OCI-LY7 (cell line): ENCODE results near the gene AMMECR1. TPM values are rescaled to one million over a fixed set of nuclear protein-coding genes. Genes with fewer than 3 reads are reported as not detected.
"Not testable (repeated sequence)": the region's sequence is repeated elsewhere in the genome, so short reads cannot be mapped to it uniquely, and the experiment has no call there.

Experiments used
- BruUV-seq: library from RNA; stranded (reverse); fragments of 400-500 nt; replicated peaks from 2 replicates; lab custom pipeline; 2021; lab: Mats Ljungman, UMichigan
- CTCF ChIA-PET: fragments of 300-600 bp; sonication (Branson Sonifier 250); formaldehyde crosslinking; loops from one replicate; lab custom pipeline; 2022; ENCODE audit warnings: antibody characterized with exemption; ENCODE audit not compliant: unreplicated experiment; lab: Charles Lee
- POLR2A ChIA-PET: fragments of 300-600 bp; sonication (Branson Sonifier 250); formaldehyde crosslinking; loops from one replicate; lab custom pipeline; 2022; ENCODE audit warnings: antibody characterized with exemption; lab: Charles Lee
- DNase-seq: peaks from one replicate; pipeline ENCODE4 v3.0.0-alpha.2; 2015; ENCODE audit warnings: low spot score
- H2AFZ ChIP-seq: fragments of 200-600 bp; sonication (generic), shearing (Covaris generic); 2 replicates; pipeline ENCODE4 v1.6.1; 2014; ENCODE audit warnings: mild to moderate bottlenecking, antibody characterized with exemption, low read length, moderate library complexity
- H3K27ac ChIP-seq: fragments of 200-600 bp; sonication (generic); 2 replicates; pipeline ENCODE4 v1.5.1; 2014; ENCODE audit warnings: mixed run types, low read depth, mild to moderate bottlenecking, moderate library complexity, low read length, inconsistent platforms; ENCODE audit not compliant: poor library complexity, severe bottlenecking
- H3K36me3 ChIP-seq: fragments of 200-600 bp; sonication (generic); 2 replicates; pipeline ENCODE4 v1.6.1; 2014; ENCODE audit warnings: mild to moderate bottlenecking, antibody characterized with exemption, low read length, moderate library complexity, mixed read lengths; ENCODE audit not compliant: insufficient read depth
- H3K4me1 ChIP-seq: fragments of 200-600 bp; sonication (generic); 2 replicates; pipeline ENCODE4 v1.5.1; 2014; ENCODE audit warnings: mild to moderate bottlenecking, low read length; ENCODE audit not compliant: insufficient read depth, poor library complexity, severe bottlenecking
- H3K4me2 ChIP-seq: fragments of 200-600 bp; sonication (generic); 2 replicates; pipeline ENCODE4 v1.6.1; 2014; ENCODE audit warnings: mild to moderate bottlenecking, low read length
- H3K4me3 ChIP-seq: fragments of 200-600 bp; sonication (generic); 2 replicates; pipeline ENCODE4 v1.5.1; 2014; ENCODE audit warnings: mild to moderate bottlenecking, low read depth, low read length; ENCODE audit not compliant: poor library complexity, severe bottlenecking
- H3K79me2 ChIP-seq: fragments of 200-600 bp; sonication (generic); 2 replicates; pipeline ENCODE4 v1.6.1; 2016; ENCODE audit warnings: low read depth, mild to moderate bottlenecking, low read length, moderate library complexity, mixed read lengths; ENCODE audit not compliant: insufficient read depth
- H3K9me2 ChIP-seq: fragments of 200-600 bp; sonication (generic); 2 replicates; pipeline ENCODE4 v1.6.1; 2016; ENCODE audit warnings: mild to moderate bottlenecking, low read length, mixed read lengths; ENCODE audit not compliant: insufficient read depth
- H3K9me3 ChIP-seq: fragments of 200-600 bp; sonication (generic); 2 replicates; pipeline ENCODE4 v1.6.1; 2014; ENCODE audit warnings: mild to moderate bottlenecking, mixed run types, low read length, mixed read lengths
- H4K20me1 ChIP-seq: fragments of 200-600 bp; sonication (generic); 2 replicates; pipeline ENCODE4 v1.6.1; 2014; ENCODE audit warnings: mild to moderate bottlenecking, antibody characterized with exemption, low read length, moderate library complexity, mixed read lengths; ENCODE audit not compliant: insufficient read depth
- EZH2phosphoT487 ChIP-seq: fragments of 200-600 bp; sonication (generic); IDR thresholded peaks from 2 replicates; pipeline ENCODE4 v1.6.1; 2018; ENCODE audit warnings: low read depth, borderline replicate concordance, mild to moderate bottlenecking, mixed run types, antibody characterized with exemption, low read length, moderate library complexity, mixed read lengths
- intact Hi-C: fragments of 100-400 bp; cut with micrococcal nuclease; formaldehyde crosslinking; loops from one replicate; pipeline ENCODE4 v1.10.0; 2022; ENCODE audit not compliant: unreplicated experiment
- total RNA-seq, 2 experiments: library from RNA; depleted of rRNA in 1 of 2; stranded (reverse); fragments of >200 nt in 1 of 2; shearing (Covaris generic) in 1 of 2; gene quantifications; 2 replicates each; pipeline ENCODE4 v1.2.3, GENCODE V29; 2014 to 2022
- TF ChIP-seq, protein P1 (sequence below): fragments of 200-600 bp; sonication (generic); conservative IDR thresholded peaks from 2 replicates; pipeline ENCODE4 v1.5.1; 2014; ENCODE audit warnings: mild to moderate bottlenecking, antibody characterized with exemption, low read length, moderate library complexity, mixed read lengths

Gene AMMECR1
- total RNA-seq, 2 experiments from 2014 or later, result 19.1 to 32.3 TPM

DNA sequence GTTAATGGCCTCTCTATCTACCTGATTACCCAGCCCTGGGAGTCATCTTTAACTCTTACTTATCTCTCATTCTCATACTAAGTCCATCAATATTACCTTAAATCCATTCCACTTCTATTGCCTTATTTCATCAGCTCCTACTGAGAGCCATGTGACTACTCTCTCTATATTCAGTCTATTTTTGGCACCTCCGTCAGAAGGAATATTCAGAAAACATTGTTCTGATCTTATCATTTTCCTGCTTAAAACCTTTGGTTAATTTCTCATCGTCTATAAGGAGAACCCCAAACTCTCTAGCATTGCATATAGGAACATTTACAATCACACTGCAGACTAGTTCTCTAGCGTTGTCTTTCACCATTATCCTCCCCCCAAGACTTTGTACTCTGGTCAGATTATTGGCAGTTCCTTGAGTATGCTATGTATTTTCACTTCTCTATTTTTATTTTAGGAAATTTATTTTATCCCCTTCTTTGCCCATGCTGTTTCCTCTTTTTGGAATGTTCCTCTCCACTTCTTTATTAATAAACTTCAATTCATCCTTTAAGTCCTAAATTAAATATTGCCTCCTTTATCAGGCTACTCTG, 13.7 kb upstream of the AMMECR1 start:
- Histone ChIP-seq H3K79me2 (no peaks in the 10 kb centered on the region), H2AFZ (no peak overlapping the region), H3K4me1 (peaks cover 7% of the 10 kb centered on the region), H3K27ac (no peak overlapping the region), H4K20me1 (no peaks in the 10 kb centered on the region), H3K4me3 (no peak overlapping the region), H3K9me2 (no peaks in the 10 kb centered on the region), H3K9me3 (no peaks in the 10 kb centered on the region), H3K4me2 (0 out of 2 replicates have a peak overlapping the region, but pooled peaks have one; percentile 20), H3K36me3 (no peaks in the 10 kb centered on the region)
- POLR2A ChIA-PET, result interaction anchor here (0.7 to 1.3 kb wide), 3 partner anchors 9 to 13 kb away, joined by 3 read pairs; no protein-coding TSS in a partner anchor
- TF ChIP-seq, protein P1, sequence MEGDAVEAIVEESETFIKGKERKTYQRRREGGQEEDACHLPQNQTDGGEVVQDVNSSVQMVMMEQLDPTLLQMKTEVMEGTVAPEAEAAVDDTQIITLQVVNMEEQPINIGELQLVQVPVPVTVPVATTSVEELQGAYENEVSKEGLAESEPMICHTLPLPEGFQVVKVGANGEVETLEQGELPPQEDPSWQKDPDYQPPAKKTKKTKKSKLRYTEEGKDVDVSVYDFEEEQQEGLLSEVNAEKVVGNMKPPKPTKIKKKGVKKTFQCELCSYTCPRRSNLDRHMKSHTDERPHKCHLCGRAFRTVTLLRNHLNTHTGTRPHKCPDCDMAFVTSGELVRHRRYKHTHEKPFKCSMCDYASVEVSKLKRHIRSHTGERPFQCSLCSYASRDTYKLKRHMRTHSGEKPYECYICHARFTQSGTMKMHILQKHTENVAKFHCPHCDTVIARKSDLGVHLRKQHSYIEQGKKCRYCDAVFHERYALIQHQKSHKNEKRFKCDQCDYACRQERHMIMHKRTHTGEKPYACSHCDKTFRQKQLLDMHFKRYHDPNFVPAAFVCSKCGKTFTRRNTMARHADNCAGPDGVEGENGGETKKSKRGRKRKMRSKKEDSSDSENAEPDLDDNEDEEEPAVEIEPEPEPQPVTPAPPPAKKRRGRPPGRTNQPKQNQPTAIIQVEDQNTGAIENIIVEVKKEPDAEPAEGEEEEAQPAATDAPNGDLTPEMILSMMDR, result no peak
- TF ChIP-seq EZH2phosphoT487, result no peak
- DNase-seq, result no peak
- no TSS peak for BruUV-seq
- CTCF ChIA-PET, result no interaction called here
- intact Hi-C loops, result no loop called here

DNA sequence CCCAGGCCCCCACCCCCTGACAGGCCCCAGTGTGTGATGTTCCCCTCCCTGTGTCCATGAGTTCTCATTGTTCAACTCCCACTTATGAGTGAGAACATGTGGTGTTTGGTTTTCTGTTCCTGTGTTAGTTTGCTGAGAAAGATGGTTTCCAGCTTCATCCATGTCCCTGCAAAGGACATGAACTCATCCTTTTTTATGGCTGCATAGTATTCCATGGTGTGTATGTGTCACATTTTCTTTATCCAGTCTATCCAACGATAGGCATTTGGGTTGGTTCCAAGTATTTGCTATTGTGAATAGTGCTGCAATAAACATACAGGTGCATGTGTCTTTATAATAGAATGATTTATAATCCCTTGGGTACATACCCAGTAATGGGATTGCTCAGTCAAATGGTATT, 10.7 kb upstream of the AMMECR1 start:
- H2AFZ ChIP-seq, DNase-seq, H3K27ac ChIP-seq, intact Hi-C loops, H3K4me3 ChIP-seq, CTCF ChIA-PET, POLR2A ChIA-PET, H3K9me3 ChIP-seq, H3K36me3 ChIP-seq, H4K20me1 ChIP-seq, H3K4me1 ChIP-seq, H3K4me2 ChIP-seq, BruUV-seq, H3K79me2 ChIP-seq, H3K9me2 ChIP-seq: not testable (repeated sequence)

GRCh38 chrX:110327336-110327735, 9.5 kb upstream of the AMMECR1 start:
- H3K4me3 ChIP-seq, result no peak overlapping the region
- H3K36me3 ChIP-seq, result no peaks in the 10 kb centered on the region
- no peaks in the 10 kb centered on the region for H3K9me3 ChIP-seq
- intact Hi-C loops, result no loop called here
- ChIA-PET POLR2A (no interaction called here), CTCF (no interaction called here)
- BruUV-seq, result no TSS peak
- no peaks in the 10 kb centered on the region for H3K9me2 ChIP-seq
- no peaks in the 10 kb centered on the region for H4K20me1 ChIP-seq
- H3K4me2 ChIP-seq, result no peak overlapping the region
- peaks cover 12% of the 10 kb centered on the region for H3K4me1 ChIP-seq
- no peak overlapping the region for H2AFZ ChIP-seq
- no peaks in the 10 kb centered on the region for H3K79me2 ChIP-seq
- TF ChIP-seq, protein P1, result no peak
- TF ChIP-seq EZH2phosphoT487, result no peak
- DNase-seq, result no peak
- no peak overlapping the region for H3K27ac ChIP-seq
